GM21447 (cell line): ENCODE data around the gene ZNF662.

ENCODE experiments used
- ATAC-seq: cut with Tn5 transposase; IDR thresholded peaks from one replicate; pipeline ENCODE4 v1.9.1; 2021; ENCODE audit not compliant: unreplicated experiment

ZNF662 gene

DNA sequence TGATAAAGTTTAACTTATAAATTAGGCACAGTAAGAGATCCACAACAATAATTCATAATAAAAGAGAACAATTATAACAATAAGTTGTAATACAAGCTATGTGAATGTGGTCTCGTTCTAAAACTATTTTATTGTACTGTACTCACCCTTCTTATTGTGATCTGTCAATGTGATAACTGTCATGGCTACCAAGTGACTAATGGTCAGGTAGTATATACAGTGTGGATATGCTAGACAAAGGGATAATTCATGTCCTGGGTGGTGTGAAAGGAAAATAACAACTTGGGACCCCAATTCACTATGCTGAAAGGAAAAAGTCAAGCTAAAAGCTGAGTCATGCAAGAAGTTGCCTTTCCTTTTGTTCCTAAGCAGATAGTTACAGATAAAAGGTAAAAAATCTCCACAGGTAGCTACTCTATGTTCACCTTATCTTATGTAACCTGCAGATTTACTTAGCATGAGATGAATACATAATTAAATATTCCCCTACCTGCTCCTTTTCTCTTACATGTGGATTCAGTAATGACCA lies 19.6 kb upstream of the ZNF662 start:
- no peak for ATAC-seq

DNA sequence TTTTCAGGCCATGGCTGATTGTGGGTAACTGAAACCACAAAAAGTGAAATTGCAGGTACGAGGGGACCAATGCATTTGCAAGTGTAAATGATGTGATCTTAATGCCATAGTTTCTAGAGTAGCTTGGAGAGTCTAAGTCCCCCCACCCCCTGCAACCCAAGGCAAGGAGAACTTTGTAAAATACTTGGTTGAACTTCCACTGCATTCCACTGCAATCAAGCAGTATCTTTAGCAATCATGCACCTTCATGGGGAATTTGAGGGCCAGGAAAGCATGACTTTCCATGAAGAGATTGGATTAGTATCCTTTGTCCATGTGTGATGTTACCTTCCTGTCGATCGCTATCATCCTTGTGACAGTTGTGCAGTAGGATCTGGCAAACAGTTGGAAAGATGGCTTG lies 18.9 kb upstream of the ZNF662 start:
- no peak for ATAC-seq

DNA sequence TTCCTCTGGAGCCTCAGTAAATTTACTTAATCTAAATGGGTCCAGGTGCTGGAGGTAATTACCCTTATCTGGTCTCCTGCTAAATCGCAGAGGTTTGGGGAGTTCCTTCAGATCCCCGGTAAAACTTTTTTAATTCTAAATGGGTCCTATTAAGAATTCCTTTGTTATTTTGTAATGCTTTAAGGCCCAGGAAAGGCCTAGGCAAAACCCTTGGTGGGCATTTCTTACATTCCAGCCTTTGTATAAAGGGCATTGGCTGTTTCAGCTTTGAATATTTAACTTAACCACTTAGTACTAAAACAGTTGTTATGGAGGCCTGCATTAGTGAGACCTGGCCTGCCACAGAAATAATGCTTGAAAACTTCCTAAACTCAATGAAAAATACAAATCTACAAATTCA lies 14.9 kb upstream of the ZNF662 start:
- no peak for ATAC-seq

DNA sequence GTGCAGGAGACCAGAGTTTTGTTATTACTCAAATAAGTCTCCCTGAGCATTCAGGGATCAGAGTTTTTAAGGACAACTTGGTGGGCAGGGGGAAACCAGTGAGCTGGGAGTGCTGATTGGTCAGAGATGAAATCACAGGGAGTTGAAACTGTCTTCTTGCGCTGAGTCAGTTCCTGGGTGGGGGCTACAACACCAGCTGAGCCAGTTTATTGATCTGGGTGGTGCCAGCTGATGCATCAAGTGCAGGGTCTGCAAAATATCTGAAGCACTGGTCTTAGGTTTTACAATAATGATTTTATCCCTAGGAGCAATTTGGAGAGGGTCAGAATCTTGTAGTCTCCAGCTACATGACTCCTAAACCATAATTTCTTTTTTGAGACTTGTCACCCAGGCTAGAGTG lies 13.8 kb upstream of the ZNF662 start:
- ATAC-seq: no peak

DNA sequence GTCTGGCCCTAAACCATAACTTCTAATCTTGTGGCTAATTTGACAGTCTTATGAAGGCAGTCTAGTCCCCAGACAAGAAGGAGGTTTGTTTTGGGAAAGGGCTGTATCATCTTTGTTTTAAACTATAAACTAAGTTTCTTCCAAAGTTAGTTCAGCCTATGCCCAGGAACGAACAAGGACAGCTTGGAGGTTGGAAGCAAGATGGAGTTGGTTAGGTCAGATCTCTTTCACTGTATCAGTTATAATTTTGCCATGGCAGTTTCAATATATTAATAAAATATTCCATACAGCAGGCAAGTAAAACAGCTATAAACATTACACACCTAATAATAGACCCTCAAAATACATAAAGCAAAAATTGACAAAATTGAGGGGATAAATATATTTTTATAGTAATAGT lies 13.1 kb upstream of the ZNF662 start:
- ATAC-seq: no peak

DNA sequence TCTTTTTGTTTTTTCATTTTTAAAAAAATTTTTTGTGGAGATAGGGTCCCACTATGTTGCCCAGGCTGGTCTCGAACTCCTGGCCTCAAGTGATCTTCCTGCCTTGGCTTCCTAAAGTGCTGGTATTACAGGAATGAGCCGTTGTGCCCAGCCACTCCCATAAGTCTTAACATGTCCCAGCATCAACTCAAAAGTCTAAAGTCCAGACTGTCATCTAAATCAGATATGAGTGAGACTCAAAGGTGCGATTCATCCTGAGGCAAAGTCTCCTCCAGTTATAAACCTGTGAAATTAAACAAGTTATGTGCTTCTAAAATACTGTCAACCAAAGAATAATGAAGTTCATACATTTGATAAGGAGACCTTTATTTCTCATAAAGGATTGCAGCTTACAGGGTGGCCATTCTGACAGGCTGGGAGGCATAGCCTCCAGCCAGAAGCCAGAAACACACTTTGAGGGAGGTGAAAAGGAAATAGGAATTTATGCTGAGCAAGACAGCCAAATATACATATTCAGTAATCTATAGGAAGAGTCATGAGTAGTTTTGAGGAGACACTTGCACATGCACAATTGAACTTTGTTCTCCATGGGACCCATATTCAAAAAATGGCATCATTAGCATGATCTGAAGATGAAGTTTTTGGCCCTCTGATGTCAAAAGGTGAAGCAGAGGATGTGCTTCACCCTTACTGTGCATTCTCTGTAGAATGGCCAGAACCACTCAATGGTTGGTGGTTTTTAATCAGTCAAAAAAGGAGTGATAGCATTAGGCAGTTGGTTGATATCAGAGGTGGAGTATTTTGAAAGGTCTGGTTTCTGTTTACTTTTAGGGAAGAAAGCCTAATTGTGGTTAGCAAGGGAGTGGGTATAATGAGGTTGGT lies 11.0 kb upstream of the ZNF662 start:
- ATAC-seq: no peak

DNA sequence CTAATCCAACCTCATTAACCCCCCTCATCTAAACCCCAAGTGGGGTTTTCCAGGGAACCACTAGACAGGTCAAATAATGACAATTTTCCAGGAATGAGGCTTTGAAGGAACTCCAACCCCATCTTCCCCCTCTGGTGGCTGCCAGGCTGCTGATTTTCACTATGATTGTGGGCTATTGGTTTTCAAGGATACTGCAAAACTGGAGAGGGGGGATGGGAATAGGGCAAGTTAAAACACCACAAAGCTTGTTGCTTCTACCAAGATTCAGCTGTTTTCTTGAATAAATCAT lies 10.4 kb upstream of the ZNF662 start:
- ATAC-seq: no peak

DNA sequence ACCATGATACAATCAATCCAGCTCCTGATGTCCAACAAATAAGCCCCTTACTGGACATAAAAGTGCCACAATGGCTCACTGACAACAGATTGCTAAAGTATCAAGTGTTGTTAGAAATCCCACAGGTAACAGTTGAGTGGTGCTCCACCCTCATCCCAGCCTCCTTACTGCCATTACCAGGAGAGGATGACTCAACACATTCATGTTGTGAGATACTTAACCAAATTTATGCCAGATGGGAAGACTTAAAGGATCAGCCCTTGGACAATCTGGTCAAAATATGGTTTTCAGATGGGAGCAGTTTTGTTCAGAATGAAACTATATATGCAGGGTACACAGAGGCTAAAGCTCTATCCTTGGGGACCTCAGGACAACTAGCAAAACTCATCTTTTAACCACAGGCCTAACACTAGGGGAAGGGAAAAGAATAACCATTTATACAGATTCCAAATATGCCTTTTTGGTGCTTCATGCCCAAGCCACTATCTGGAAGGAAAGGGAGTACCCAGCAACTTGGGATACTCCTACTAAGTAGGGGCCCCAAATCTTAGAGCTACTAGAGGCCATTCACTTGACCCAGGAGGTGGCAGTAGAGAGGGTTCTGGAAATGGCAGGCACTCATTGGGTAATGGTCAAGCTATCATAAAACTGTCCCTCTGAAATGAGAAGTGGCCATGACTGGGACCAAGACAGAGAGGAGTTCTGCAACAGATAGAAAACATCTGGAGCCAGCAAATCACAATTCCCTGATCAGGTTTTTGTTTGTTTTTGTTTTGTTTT lies 6.9 kb upstream of the ZNF662 start:
- ATAC-seq: no peak

DNA sequence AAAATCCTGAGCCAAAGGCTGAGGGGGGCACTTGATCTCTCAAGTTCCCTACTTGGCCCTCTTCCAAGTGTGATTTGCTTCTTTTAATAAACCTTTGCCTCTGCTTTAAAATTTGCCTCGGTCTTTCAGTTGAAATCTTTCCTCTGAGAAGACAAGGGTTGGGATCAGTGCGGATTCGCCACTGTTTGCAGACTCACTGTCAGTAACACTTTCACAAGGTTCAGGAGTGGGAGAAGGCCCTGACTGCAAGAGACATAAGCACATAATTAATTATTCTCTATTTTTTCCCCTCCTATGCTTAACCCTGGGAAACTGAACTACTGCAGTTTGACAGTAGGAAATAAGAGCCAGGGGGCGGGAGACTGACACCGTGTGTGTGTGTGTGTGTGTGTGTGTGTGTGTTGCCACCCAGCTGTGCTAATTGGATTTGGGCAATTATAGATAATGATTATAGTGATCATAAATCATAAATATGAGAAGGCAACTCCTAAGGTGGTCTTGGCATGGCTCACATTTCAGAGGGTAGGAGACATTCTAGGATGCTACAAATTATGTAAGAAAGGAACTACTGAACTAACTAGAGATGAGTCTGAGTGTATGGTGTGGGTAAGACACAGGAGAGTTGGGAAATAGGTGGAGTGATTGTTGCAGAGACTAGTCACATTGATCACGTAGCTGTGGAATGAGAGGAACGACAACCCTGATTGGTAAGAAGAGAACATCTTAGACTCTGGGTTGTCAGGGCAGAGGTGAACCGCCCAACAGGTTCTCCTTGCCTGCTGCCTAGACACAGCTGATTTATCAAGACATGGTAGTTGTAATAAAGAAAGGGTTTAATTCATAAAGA lies 5.5 kb upstream of the ZNF662 start:
- ATAC-seq: no peak

DNA sequence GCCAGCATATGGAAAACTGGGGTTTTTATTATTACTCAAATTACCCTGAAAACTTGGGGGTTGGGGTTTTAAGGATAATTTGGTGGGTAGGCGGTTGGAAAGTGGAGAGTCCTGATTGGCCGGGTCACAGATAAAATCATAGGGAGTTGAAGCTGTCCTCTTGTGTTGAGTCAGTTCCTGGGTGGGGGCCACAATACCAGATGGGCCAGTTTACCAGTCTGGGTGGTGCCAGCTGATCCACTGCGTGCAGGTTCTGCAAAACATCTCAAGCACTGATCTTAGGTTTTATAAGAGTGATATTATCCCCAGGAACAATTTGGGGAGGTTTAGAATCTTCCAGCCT lies 4.9 kb upstream of the ZNF662 start:
- no peak for ATAC-seq

DNA sequence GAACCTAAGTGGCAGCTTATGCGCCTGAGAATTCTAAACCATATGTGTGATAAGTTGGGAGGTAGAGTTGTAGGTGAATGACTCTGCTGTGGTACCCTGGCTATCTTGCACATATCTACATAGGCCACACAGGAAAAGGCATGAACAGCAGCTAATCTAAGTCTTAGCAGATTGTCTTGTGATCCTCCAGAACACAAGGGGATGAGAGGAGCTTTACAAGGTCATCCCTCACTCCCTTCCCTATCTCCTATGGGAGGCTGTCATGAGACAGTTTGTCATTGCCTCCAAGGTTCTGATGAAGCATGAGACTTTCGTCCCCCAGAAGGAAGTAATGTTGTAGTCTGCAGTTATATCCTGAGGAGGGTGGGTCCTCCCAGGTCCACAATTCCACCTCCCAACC lies 3.7 kb upstream of the ZNF662 start:
- no peak for ATAC-seq

DNA sequence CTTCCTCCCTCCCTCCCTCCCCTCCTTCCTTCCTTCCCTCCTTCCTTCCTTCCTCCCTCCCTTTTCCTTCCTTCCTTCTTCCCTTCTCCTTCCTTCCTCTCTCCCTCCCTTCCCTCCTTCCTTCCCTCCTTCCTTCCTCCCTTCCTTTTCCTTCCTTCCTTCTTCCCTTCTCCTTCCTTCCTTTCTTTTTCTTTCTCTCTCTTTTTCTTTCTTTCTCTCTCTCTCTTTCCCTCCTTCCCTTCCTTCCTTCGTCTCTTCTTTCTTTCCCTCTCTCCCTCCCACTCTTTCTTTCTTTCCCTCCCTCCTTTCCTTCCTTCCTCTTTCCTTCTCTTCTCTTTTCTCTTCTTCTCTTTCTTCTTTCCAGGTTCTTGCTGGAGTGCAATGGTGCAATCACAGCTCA lies 1.9 kb upstream of the ZNF662 start:
- ATAC-seq: no peak

DNA sequence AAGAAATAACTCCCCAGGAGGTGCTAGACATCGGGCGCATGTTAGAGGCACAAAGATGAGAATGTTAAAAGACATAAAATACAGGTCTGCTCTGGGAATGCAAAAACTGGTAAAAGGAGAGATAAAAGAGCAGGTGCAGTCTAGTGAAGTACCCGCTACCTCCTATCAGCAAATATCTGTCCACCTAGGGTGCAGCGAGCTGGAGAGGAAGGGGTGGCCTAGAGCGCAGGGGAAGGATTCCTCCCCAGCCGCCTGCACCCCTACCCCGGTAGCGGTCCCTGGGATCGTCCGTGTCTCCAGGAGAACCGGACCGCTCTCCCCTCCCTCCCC lies 237 bp upstream of the ZNF662 start:
- ATAC-seq: no peak

DNA sequence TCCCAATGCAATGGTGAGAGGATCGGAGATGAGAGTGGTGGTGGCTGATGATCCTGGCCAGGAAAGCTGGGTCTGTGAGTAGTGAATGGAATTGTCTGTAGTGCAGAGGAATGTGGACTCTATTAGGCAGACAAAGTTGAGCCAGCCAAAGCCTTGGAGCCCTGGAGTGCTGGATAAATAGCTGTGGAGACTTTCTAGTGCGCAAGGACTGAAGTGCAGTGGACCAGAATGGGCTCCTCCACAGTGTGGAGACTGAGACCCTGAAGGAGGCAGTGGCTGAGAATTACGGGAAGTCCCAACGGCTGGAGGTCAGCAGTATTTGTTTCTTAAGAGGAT lies 874 bp downstream of the ZNF662 start:
- ATAC-seq: no peak

DNA sequence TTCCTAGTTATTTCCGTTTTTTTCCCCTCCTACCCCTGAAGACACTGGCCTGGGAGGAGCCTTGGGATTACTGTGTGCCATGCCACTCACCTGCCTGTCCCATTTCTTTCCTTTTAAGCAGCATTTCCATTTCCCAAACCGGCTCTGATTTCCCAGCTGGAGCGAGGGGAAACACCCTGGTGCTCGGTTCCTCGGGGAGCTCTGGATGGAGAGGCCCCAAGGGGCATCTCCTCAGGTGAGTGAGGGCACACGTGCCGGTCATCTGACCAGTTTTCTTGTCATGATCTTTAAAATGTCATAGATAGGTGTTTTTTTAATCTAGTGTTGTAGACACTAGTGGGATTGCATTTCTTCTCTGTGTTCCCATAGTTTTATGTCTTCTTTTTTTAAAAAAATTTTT lies 2.7 kb downstream of the ZNF662 start:
- no peak for ATAC-seq

DNA sequence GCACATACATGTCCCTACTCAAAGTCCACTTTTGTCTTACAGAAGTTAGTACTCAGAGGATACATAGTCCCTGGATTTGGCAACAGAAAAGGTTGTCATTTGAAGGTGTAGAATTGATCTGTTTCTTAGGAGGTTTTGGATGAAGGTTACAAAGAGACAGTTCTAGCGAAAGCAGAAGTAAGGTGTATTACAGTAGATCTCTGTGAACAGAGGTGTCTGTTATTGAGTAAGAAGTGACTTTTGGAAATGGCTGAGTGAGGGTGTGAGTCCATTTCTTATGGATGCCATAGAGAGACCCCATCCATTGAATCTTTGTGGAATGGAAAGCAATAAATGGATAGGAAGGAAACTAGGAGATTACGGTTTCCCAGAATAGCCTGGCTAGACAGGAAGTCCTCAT lies 5.6 kb downstream of the ZNF662 start:
- ATAC-seq: no peak

DNA sequence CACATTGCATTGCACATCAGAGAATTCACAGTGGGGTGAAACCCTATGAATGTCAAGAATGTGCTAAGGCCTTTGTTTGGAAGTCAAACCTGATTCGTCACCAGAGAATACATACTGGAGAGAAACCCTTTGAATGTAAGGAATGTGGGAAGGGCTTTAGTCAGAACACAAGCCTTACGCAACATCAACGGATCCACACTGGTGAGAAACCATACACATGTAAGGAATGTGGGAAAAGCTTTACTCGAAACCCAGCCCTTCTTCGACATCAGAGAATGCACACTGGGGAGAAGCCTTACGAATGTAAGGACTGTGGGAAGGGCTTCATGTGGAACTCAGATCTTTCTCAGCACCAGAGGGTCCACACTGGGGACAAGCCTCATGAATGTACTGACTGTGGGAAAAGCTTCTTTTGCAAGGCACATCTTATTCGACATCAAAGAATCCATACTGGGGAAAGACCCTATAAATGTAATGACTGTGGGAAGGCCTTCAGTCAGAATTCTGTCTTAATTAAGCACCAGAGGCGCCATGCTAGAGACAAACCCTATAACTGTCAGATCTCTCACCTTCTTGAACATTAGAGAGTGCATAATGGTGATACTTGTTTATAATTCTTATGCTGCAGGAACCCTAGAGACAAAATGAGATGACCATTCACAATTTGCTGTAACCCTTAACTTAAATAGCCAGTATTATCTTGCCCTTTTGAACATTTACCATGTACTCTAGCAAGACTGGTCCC lies 9.0 kb downstream of the ZNF662 start:
- no peak for ATAC-seq

DNA sequence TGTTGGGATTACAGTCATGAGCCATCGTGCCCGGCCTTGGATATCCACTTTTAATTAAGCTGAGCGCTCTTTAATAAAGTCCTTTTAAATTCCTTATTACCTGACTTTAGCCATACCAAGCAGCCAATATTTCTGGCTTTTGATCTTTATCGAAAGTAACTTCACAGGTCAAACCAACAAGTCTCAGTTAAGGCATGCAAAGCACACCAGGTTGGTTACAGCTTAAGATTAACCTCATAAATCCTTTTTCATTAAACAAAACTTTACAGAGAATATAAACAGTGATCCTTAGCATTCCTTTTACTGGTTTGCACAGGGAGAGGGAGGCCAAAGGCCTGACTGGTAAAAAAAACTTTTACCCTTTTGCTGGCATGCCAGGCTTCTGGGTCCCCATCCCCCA lies 17.7 kb downstream of the ZNF662 start:
- no peak for ATAC-seq

DNA sequence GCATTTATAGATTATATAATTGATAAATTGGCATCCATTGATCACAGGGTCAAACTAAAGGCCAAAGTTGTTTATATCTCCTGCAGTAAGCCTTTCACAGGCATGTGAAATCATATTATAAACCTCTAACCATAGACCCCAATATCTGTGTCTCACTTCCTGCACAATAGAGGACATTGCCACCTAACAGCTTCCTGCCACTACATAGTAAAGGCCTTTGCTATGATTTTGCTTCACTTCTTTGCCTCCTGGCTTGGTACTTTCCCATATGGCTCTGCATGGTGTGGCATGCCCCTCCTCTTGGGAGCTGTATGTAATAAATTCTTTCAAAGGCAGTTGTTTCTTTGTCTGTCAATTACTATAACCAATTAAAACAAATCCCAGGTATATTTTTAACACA lies 20.4 kb downstream of the ZNF662 start:
- ATAC-seq: no peak

DNA sequence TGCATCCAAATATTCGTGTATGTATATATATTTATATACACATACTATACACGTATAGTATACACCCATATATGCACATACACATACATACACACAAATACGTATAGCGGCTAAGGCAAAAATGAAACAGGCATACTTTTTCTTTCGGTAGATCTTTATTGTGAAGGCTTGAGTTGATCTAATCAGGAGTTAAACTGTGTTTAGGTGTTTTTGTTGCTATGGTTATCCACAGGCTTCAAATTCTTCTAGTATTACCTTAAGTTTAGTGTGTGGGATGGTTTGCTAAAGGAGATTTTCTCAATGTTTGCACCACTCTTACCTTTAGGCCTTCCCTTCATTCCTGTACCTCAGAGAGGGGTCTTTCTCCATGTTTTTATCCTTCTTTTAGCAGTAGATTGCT lies 28.2 kb downstream of the ZNF662 start:
- ATAC-seq: no peak

DNA sequence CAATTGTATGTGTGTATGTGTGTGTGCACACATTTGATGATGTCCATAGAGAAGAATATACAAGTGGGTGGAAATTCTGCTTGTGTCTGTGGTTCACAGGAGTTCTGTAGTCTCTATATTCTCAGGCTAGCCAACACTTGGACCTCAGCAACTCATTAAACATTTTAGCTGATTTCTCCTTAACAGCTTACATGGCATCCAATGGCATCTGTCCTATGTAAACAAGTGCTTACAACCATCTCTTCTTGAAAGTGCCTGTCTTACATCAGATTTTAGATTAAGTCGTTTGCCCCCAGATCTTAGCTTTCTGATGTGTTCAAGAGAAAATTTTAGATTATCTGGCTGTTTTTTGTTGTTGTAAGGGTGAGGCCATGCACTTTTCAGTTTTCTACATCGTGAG lies 29.0 kb downstream of the ZNF662 start:
- ATAC-seq: no peak
